ENCODE measurements around the gene ROR2.

The ROR2 gene

GRCh38 chr9:91611582-91611981 is 338.4 kb downstream of the ROR2 start:
- Histone ChIP-seq H2AFZ (ENCODE audit: low read depth, low read length) (no peak overlapping the region), H3K4me1 (ENCODE audit: insufficient read depth, low read length) (no peaks in the 10 kb centered on the region), H3K36me3 (ENCODE audit: insufficient read depth, low read length) (no peaks in the 10 kb centered on the region), H3K27me3 (ENCODE audit: insufficient read depth, low read length) (no peaks in the 10 kb centered on the region), H3K9me3 (ENCODE audit: low read length) (no peaks in the 10 kb centered on the region), H3K4me3 (ENCODE audit: low read length) (no peak overlapping the region)

- no peak overlapping the region for H3K4me3 ChIP-seq (ENCODE audit: low read length)
- H2AFZ ChIP-seq (ENCODE audit: low read depth, low read length) = no peak overlapping the region
- no peaks in the 10 kb centered on the region for H3K4me1 ChIP-seq (ENCODE audit: insufficient read depth, low read length)
- H3K36me3 ChIP-seq (ENCODE audit: insufficient read depth, low read length) = no peaks in the 10 kb centered on the region
- H3K9me3 ChIP-seq (ENCODE audit: low read length) = no peaks in the 10 kb centered on the region
- H3K27me3 ChIP-seq (ENCODE audit: insufficient read depth, low read length) = no peaks in the 10 kb centered on the region
Observed at GRCh38 chr9:91606255-91606995, 343.6 kb downstream of the ROR2 start.

GRCh38 chr9:91604451-91605179 is 345.4 kb downstream of the ROR2 start:
- no peaks in the 10 kb centered on the region for H3K36me3 ChIP-seq (ENCODE audit: insufficient read depth, low read length)
- no peak overlapping the region for H3K4me3 ChIP-seq (ENCODE audit: low read length)

DNA sequence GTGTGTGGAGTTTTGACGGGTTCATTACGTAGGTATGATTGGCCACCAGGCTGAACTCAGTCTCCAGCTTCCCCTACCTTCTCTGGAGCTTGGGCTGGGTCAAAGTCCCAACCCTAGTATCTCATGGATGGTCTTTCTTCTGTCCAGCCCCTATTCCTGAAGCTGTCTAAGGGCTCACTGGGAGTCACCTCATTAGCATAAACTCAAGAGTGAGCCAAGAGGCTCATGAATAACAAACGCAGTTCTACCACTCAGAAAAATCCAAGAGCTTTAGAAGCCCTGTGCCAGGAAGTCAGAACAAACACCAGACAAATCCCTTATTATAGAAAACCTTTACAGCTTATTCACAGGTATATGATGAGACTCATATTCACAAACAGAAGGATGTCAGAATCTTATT is 346.1 kb downstream of the ROR2 start:
- Histone ChIP-seq H3K4me1 (ENCODE audit: insufficient read depth, low read length) (no peaks in the 10 kb centered on the region), H3K4me3 (ENCODE audit: low read length) (no peak overlapping the region), H3K27me3 (ENCODE audit: insufficient read depth, low read length) (no peaks in the 10 kb centered on the region), H3K9me3 (ENCODE audit: low read length) (no peaks in the 10 kb centered on the region), H3K36me3 (ENCODE audit: insufficient read depth, low read length) (no peaks in the 10 kb centered on the region), H2AFZ (ENCODE audit: low read depth, low read length) (no peak overlapping the region)

More at GRCh38 chr9:91604451-91605179, 345.4 kb downstream of the ROR2 start:
- Histone ChIP-seq H2AFZ (ENCODE audit: low read depth, low read length) (no peak overlapping the region), H3K9me3 (ENCODE audit: low read length) (no peaks in the 10 kb centered on the region), H3K4me1 (ENCODE audit: insufficient read depth, low read length) (no peaks in the 10 kb centered on the region), H3K27me3 (ENCODE audit: insufficient read depth, low read length) (no peaks in the 10 kb centered on the region)

DNA sequence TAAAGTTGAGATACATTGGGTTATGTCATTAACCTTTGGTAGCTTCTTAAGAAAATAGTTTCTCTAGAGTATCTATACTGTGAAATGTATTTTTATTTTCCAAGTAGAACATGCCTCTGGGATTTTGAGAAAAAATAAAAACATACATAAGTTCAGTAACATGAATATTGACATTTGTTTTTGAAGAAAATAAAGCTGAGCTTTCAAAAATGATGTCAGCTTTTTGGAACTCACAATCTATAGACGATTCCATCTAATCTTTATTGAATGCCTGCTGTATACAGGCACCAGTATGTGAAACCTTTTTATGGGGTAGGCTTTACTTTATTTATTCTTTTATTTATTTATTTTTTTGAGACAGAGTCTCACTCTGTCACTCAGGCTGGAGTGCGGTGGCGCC is 350.5 kb downstream of the ROR2 start:
- no peak overlapping the region for H2AFZ ChIP-seq (ENCODE audit: low read depth, low read length)
- no peaks in the 10 kb centered on the region for H3K27me3 ChIP-seq (ENCODE audit: insufficient read depth, low read length)
- no peaks in the 10 kb centered on the region for H3K36me3 ChIP-seq (ENCODE audit: insufficient read depth, low read length)
- H3K4me1 ChIP-seq (ENCODE audit: insufficient read depth, low read length) = no peaks in the 10 kb centered on the region
- H3K4me3 ChIP-seq (ENCODE audit: low read length) = no peak overlapping the region
- H3K9me3 ChIP-seq (ENCODE audit: low read length) = no peaks in the 10 kb centered on the region

DNA sequence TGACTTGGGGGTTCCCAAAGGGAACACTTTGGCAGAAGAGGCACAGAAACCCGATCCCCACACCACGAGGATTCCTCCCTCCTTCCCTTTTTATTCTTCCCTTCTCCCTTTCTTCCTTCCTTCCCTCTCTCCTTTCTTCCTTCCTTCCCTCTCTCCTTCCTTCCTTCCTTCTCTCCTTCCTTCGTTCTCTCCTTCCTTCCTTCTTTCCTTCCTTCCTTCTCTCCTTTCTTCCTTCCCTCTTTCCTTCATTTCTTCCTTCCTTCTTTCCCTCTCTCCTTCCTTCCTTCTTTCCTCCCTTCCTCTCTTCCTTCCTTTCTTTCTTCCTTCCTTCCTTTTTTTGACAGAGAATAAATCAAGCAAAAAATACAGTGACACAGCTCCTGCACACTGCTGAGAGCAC is 358.4 kb downstream of the ROR2 start:
- no peaks in the 10 kb centered on the region for H3K9me3 ChIP-seq (ENCODE audit: low read length)
- H3K27me3 ChIP-seq (ENCODE audit: insufficient read depth, low read length) = peaks cover 6% of the 10 kb centered on the region
- H3K4me1 ChIP-seq (ENCODE audit: insufficient read depth, low read length) = no peaks in the 10 kb centered on the region
- no peaks in the 10 kb centered on the region for H3K36me3 ChIP-seq (ENCODE audit: insufficient read depth, low read length)
- H2AFZ ChIP-seq (ENCODE audit: low read depth, low read length) = no peak overlapping the region
- no peak overlapping the region for H3K4me3 ChIP-seq (ENCODE audit: low read length)

GRCh38 chr9:91589101-91589553 is 360.9 kb downstream of the ROR2 start:
- no peak overlapping the region for H2AFZ ChIP-seq (ENCODE audit: low read depth, low read length)
- H3K4me1 ChIP-seq (ENCODE audit: insufficient read depth, low read length) = no peaks in the 10 kb centered on the region
- H3K4me3 ChIP-seq (ENCODE audit: low read length) = no peak overlapping the region
- no peaks in the 10 kb centered on the region for H3K36me3 ChIP-seq (ENCODE audit: insufficient read depth, low read length)
- H3K27me3 ChIP-seq (ENCODE audit: insufficient read depth, low read length) = peaks cover 6% of the 10 kb centered on the region
- no peaks in the 10 kb centered on the region for H3K9me3 ChIP-seq (ENCODE audit: low read length)

DNA sequence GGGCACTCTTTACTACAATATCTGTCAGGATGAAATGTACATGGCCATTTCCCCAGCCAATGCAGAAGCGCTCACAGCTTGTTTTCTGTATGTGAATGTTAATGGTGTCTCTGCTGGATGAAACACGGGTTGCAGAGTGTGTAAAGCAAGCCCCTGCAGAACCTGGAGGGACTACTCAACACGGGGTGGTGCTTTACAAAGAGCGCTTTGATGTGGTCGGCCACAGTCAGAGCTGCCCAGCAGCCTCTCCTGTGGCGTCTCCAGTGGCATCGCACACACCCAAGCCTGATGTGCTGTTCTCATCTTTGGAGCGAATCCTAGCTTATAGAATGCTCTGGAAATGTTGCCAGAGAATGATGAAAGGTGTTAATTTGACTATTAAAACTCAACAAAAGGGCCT is 363.7 kb downstream of the ROR2 start:
- Histone ChIP-seq H2AFZ (ENCODE audit: low read depth, low read length) (no peak overlapping the region), H3K36me3 (ENCODE audit: insufficient read depth, low read length) (no peaks in the 10 kb centered on the region), H3K9me3 (ENCODE audit: low read length) (no peaks in the 10 kb centered on the region), H3K4me1 (ENCODE audit: insufficient read depth, low read length) (no peaks in the 10 kb centered on the region), H3K27me3 (ENCODE audit: insufficient read depth, low read length) (peaks cover 6% of the 10 kb centered on the region), H3K4me3 (ENCODE audit: low read length) (no peak overlapping the region)

DNA sequence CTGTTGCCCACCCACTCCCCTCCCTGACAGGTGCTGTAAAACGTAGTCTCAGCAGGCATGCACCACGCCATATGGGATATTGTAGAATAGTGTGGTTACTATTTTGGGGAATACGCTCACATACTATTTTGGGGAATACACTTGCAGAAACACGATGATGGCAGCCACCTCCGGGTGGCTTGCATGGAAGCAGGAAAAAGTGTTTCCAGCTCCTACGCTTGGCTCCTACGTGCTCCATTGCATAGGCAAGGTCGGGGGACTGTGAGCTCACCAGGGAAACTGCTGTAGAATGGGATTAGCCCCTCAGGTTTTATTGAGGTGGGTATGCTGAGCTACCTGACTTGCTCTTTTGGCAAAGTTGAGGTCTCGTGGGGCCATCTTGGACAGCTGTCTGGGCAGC is 366.1 kb downstream of the ROR2 start:
- no peaks in the 10 kb centered on the region for H3K9me3 ChIP-seq (ENCODE audit: low read length)
- H3K27me3 ChIP-seq (ENCODE audit: insufficient read depth, low read length) = peaks cover 3% of the 10 kb centered on the region
- no peak overlapping the region for H3K4me3 ChIP-seq (ENCODE audit: low read length)

DNA sequence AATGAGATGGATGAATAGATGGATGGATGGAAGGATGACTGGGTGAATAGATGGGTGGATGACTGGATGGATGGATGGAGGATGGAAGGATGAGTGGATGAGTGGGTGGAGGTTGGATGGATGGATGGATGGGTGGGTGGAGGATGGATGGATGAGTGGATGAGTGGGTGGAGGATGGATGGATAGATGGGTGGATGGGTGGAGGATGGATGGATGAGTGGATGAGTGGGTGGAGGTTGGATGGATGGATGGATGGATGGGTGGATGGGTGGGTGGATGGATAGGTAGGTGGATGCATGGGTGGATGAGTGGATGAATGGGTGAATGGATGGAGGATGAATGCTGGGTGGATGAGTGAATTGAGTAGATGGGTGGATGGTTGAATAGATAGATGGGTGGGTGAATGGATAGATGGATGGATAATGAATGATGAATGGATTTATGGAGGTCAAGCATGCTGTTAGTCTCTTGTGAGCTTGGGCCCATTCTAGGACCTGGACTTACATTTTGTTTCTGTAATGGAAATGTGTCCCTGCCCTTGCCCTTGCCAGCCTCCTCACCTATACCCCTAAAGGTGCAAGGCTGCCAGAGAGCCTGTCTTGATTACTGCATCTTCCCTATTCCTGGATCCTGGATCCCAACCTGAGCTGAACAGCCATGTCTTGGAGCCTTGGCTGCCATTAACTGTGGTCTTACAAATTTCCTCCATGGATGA is 366.7 kb downstream of the ROR2 start:
- Histone ChIP-seq H3K36me3 (ENCODE audit: insufficient read depth, low read length) (no peaks in the 10 kb centered on the region), H3K4me1 (ENCODE audit: insufficient read depth, low read length) (no peaks in the 10 kb centered on the region), H3K4me3 (ENCODE audit: low read length) (no peak overlapping the region), H3K27me3 (ENCODE audit: insufficient read depth, low read length) (peaks cover 3% of the 10 kb centered on the region), H2AFZ (ENCODE audit: low read depth, low read length) (no peak overlapping the region), H3K9me3 (ENCODE audit: low read length) (no peaks in the 10 kb centered on the region)

More for the DNA sequence above, 366.1 kb downstream of the ROR2 start:
- Histone ChIP-seq H3K4me1 (ENCODE audit: insufficient read depth, low read length) (no peaks in the 10 kb centered on the region), H3K36me3 (ENCODE audit: insufficient read depth, low read length) (no peaks in the 10 kb centered on the region), H2AFZ (ENCODE audit: low read depth, low read length) (no peak overlapping the region)

GRCh38 chr9:91582181-91582580 is 367.8 kb downstream of the ROR2 start:
- H3K4me3 ChIP-seq (ENCODE audit: low read length) = no peak overlapping the region

GRCh38 chr9:91580136-91580535 is 369.9 kb downstream of the ROR2 start:
- Histone ChIP-seq H3K4me1 (ENCODE audit: insufficient read depth, low read length) (no peaks in the 10 kb centered on the region), H3K36me3 (ENCODE audit: insufficient read depth, low read length) (no peaks in the 10 kb centered on the region), H3K27me3 (ENCODE audit: insufficient read depth, low read length) (peaks cover 3% of the 10 kb centered on the region), H3K4me3 (ENCODE audit: low read length) (no peak overlapping the region), H2AFZ (ENCODE audit: low read depth, low read length) (no peak overlapping the region), H3K9me3 (ENCODE audit: low read length) (no peaks in the 10 kb centered on the region)

More at GRCh38 chr9:91582181-91582580, 367.8 kb downstream of the ROR2 start:
- no peaks in the 10 kb centered on the region for H3K36me3 ChIP-seq (ENCODE audit: insufficient read depth, low read length)
- H2AFZ ChIP-seq (ENCODE audit: low read depth, low read length) = no peak overlapping the region
- peaks cover 3% of the 10 kb centered on the region for H3K27me3 ChIP-seq (ENCODE audit: insufficient read depth, low read length)
- H3K4me1 ChIP-seq (ENCODE audit: insufficient read depth, low read length) = no peaks in the 10 kb centered on the region
- no peaks in the 10 kb centered on the region for H3K9me3 ChIP-seq (ENCODE audit: low read length)

DNA sequence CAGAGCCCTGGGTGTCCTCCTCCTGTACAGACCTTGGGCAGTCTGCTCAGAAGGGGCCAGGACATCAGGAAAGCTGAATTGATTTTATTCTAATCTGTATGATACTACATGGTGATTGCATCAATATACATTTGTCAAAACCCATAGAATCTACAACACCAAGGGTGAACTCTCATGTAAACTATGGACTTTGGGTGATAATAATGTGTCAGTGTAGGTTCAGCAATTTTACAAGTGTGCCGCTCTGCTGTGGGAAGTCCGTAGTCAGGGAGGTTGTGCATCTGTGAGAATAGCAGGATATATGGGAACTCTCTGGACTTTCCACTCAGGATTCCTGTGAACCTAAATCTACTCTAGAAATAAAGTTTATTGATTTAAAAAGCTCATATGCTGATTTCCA is 371.1 kb downstream of the ROR2 start:
- Histone ChIP-seq H3K4me1 (ENCODE audit: insufficient read depth, low read length) (no peaks in the 10 kb centered on the region), H3K27me3 (ENCODE audit: insufficient read depth, low read length) (peaks cover 3% of the 10 kb centered on the region), H3K4me3 (ENCODE audit: low read length) (no peak overlapping the region), H3K9me3 (ENCODE audit: low read length) (no peaks in the 10 kb centered on the region), H3K36me3 (ENCODE audit: insufficient read depth, low read length) (no peaks in the 10 kb centered on the region), H2AFZ (ENCODE audit: low read depth, low read length) (no peak overlapping the region)
